Measurements from ENCODE around the gene NADK2. TPM values are rescaled to one million over a fixed set of nuclear protein-coding genes. Genes with fewer than 3 reads are reported as not detected.

The NADK2 gene
- total and polyA plus RNA-seq, 8 donors = 9.1 to 132 (median 27.0) TPM

- WGBS, 5 donors = 56 to 82% (median 78%) methylated on average over 3 of the region's 3 CpGs
- Histone ChIP-seq H3K36me3 (no peaks in the 10 kb centered on the region), H3K27me3 (no peaks in the 10 kb centered on the region), H3K4me3 (no peak overlapping the region), H3K27ac (peak overlapping the region in 2 of 5 donors; percentile 1 to 40), H3K9me3 (no peaks in the 10 kb centered on the region), H3K4me1 (peaks cover 0 to 5% (median 0%) of the 10 kb centered on the region in 4 donors)
- intact Hi-C loops (cut with DNase I; ENCODE audit: low total_unique reads) = no loop called here
- TF ChIP-seq EP300 (IDR thresholded peaks at IDR 0.05) (no peak), CTCF (IDR thresholded peaks at IDR 0.05) (no peak), POLR2A (IDR thresholded peaks at IDR 0.05) (no peak), POLR2AphosphoS5 (IDR thresholded peaks at IDR 0.05) (no peak)
- DNase-seq = no peak
Observed at GRCh38 chr5:36252722-36253365, 11.1 kb upstream of the NADK2 start.

GRCh38 chr5:36251218-36251617 lies 9.5 kb upstream of the NADK2 start:
- WGBS, 5 donors = 91 to 94% (median 92%) methylated on average over 3 of the region's 3 CpGs
- Histone ChIP-seq H3K36me3 (no peaks in the 10 kb centered on the region), H3K9me3 (no peaks in the 10 kb centered on the region), H3K4me1 (peaks cover 0 to 5% (median 0%) of the 10 kb centered on the region in 4 donors), H3K27me3 (no peaks in the 10 kb centered on the region), H3K27ac (no peak overlapping the region), H3K4me3 (no peak overlapping the region)
- DNase-seq = no peak
- TF ChIP-seq CTCF (IDR thresholded peaks at IDR 0.05) (no peak), EP300 (IDR thresholded peaks at IDR 0.05) (no peak), POLR2A (IDR thresholded peaks at IDR 0.05) (no peak), POLR2AphosphoS5 (IDR thresholded peaks at IDR 0.05) (no peak)
- intact Hi-C loops (cut with DNase I; ENCODE audit: low total_unique reads) = no loop called here

GRCh38 chr5:36250427-36250826 lies 8.7 kb upstream of the NADK2 start:
- intact Hi-C loops (cut with DNase I; ENCODE audit: low total_unique reads) = no loop called here
- Histone ChIP-seq H3K4me1 (peaks cover 0 to 5% (median 0%) of the 10 kb centered on the region in 4 donors), H3K27me3 (no peaks in the 10 kb centered on the region), H3K27ac (no peak overlapping the region), H3K36me3 (no peaks in the 10 kb centered on the region), H3K9me3 (no peaks in the 10 kb centered on the region), H3K4me3 (no peak overlapping the region)
- DNase-seq = no peak
- TF ChIP-seq POLR2A (IDR thresholded peaks at IDR 0.05) (no peak), POLR2AphosphoS5 (IDR thresholded peaks at IDR 0.05) (no peak), CTCF (IDR thresholded peaks at IDR 0.05) (no peak)
- 43 to 62% (median 50%) methylated on average over 4 of the region's 4 CpGs for WGBS, 5 donors

GRCh38 chr5:36246036-36246800 lies 4.5 kb upstream of the NADK2 start:
- WGBS, 5 donors = 92 to 96% (median 95%) methylated on average over 10 of the region's 10 CpGs
- intact Hi-C loops (cut with DNase I; ENCODE audit: low total_unique reads) = no loop called here
- no peak for TF ChIP-seq CTCF (IDR thresholded peaks at IDR 0.05)
- no peak for TF ChIP-seq POLR2AphosphoS5 (IDR thresholded peaks at IDR 0.05)
- no peak for TF ChIP-seq EP300 (IDR thresholded peaks at IDR 0.05)
- no peak for TF ChIP-seq POLR2A (IDR thresholded peaks at IDR 0.05)
- no peaks in the 10 kb centered on the region for H3K9me3 ChIP-seq
- no peak overlapping the region for H3K27ac ChIP-seq
- H3K27me3 ChIP-seq = no peaks in the 10 kb centered on the region
- H3K4me1 ChIP-seq = peaks cover 5 to 10% (median 9%) of the 10 kb centered on the region in 4 donors
- H3K4me3 ChIP-seq = no peak overlapping the region
- H3K36me3 ChIP-seq = no peaks in the 10 kb centered on the region
- DNase-seq = no peak
